ENCODE data around the gene PAK5.

Gene PAK5

DNA sequence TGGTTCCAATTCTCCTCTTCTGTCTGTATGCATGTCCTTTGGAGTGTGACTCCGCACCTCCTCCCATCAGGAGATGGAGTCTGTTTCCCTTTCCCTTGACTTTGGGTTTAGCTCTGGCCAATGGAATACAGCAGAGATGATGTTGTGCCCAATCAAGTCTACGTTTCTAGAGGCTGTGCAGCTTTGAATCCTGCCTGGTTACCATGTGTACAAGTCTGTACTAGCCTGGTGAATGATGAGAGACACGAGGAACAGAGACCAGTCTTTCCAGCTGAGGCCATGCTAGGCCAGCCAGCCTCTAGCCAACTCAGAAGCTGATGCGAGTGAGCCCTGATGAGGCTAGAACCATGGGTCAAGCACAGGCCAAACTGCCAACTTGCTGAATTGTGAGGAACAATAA, 241.3 kb downstream of the PAK5 start:
- Histone ChIP-seq H3K9ac (ENCODE audit: low read length in 5 of 5) (no peak overlapping the region), H3K9me3 (ENCODE audit: control insufficient read depth in 5 of 5, low read length in 5 of 5) (no peaks in the 10 kb centered on the region), H3K27ac (ENCODE audit: low read depth, low read length) (no peak overlapping the region), H3K4me3 (ENCODE audit: low read depth in 1 of 5, low read length in 5 of 5) (no peak overlapping the region), H3K4me1 (ENCODE audit: control insufficient read depth in 5 of 5, insufficient read depth in 5 of 5, low read length in 5 of 5) (no peaks in the 10 kb centered on the region), H3K27me3 (ENCODE audit: control insufficient read depth in 5 of 5, insufficient read depth in 4 of 5, low read length in 5 of 5) (no peaks in the 10 kb centered on the region), H3K36me3 (ENCODE audit: control insufficient read depth in 5 of 5, insufficient read depth in 5 of 5, low read length in 5 of 5) (no peaks in the 10 kb centered on the region)

DNA sequence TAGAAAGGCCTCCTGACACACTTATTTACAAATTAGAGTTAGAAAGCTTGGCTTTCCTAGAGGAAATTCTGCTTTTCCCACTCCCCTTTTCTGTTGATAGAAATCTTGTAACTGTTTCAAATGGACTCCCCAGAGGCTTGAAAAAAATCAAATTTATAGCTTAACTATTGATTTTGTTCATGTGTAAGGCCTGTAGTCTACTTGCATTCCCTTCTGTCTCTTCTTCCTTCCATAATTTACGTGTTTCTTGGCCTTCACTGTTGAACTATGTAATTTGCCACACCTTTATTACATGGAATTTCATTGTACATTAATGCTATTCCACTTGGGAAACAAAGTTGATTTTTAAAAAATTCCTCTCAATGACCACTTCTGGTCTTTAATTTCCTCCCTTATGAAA, 243.1 kb downstream of the PAK5 start:
- no peak overlapping the region for H3K27ac ChIP-seq (ENCODE audit: low read depth, low read length)
- H3K4me1 ChIP-seq (ENCODE audit: control insufficient read depth in 5 of 5, insufficient read depth in 5 of 5, low read length in 5 of 5): no peaks in the 10 kb centered on the region
- no peak overlapping the region for H3K4me3 ChIP-seq (ENCODE audit: low read depth in 1 of 5, low read length in 5 of 5)
- H3K9me3 ChIP-seq (ENCODE audit: control insufficient read depth in 5 of 5, low read length in 5 of 5): no peaks in the 10 kb centered on the region
- H3K9ac ChIP-seq (ENCODE audit: low read length in 5 of 5): no peak overlapping the region
- H3K36me3 ChIP-seq (ENCODE audit: control insufficient read depth in 5 of 5, insufficient read depth in 5 of 5, low read length in 5 of 5): no peaks in the 10 kb centered on the region
- no peaks in the 10 kb centered on the region for H3K27me3 ChIP-seq (ENCODE audit: control insufficient read depth in 5 of 5, insufficient read depth in 4 of 5, low read length in 5 of 5)

DNA sequence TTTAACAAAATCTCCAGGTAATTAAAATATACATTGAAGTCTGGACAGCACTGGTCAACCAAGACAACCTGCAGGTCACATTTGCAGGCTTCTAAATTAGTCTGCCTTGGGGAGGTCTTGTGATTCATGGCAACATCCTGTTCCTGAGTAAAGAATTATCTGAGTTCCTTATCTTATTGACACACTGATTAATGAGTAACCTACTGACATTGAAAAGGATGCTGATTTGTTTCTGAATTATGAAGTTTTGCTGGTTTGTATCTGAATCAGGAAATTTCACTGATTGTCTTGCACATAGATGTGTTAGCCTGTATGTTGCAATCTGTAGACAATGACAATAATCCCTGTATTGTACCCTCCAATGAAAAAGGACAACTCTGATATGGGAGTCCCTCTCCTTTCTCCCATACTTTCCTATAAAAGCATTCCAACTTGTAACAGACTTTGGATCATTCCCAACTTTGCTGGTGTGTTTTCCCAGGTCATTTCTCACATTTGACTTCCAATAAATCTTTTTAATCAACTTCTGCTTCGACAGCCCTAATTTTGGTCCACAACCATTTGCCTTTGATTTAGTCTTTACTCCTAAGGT, 244.5 kb downstream of the PAK5 start:
- no peaks in the 10 kb centered on the region for H3K36me3 ChIP-seq (ENCODE audit: control insufficient read depth in 5 of 5, insufficient read depth in 5 of 5, low read length in 5 of 5)
- H3K9ac ChIP-seq (ENCODE audit: low read length in 5 of 5): no peak overlapping the region
- no peaks in the 10 kb centered on the region for H3K27me3 ChIP-seq (ENCODE audit: control insufficient read depth in 5 of 5, insufficient read depth in 4 of 5, low read length in 5 of 5)
- no peaks in the 10 kb centered on the region for H3K4me1 ChIP-seq (ENCODE audit: control insufficient read depth in 5 of 5, insufficient read depth in 5 of 5, low read length in 5 of 5)
- no peak overlapping the region for H3K4me3 ChIP-seq (ENCODE audit: low read depth in 1 of 5, low read length in 5 of 5)
- H3K27ac ChIP-seq (ENCODE audit: low read depth, low read length): no peak overlapping the region
- no peaks in the 10 kb centered on the region for H3K9me3 ChIP-seq (ENCODE audit: control insufficient read depth in 5 of 5, low read length in 5 of 5)

DNA sequence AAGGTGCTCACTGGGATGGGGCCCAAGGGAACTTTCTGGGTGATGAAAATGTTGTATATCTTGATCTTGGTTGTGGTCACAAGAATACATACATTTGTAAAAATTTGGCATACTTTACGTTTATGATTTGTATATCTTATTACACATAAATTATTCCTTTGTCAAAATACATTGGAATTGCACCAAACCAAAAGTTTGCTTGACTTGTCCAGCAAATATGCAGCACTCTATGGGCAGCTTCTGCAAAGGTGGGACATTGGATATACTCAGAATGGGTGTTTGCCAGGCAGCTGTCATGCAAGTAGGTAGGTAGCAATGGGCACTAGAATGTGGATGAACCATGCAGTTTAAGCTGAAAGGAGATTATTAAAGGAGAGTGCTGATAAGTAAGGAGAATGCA, 246.5 kb downstream of the PAK5 start:
- H3K36me3 ChIP-seq (ENCODE audit: control insufficient read depth in 5 of 5, insufficient read depth in 5 of 5, low read length in 5 of 5): no peaks in the 10 kb centered on the region
- H3K27me3 ChIP-seq (ENCODE audit: control insufficient read depth in 5 of 5, insufficient read depth in 4 of 5, low read length in 5 of 5): no peaks in the 10 kb centered on the region
- H3K4me3 ChIP-seq (ENCODE audit: low read depth in 1 of 5, low read length in 5 of 5): no peak overlapping the region

DNA sequence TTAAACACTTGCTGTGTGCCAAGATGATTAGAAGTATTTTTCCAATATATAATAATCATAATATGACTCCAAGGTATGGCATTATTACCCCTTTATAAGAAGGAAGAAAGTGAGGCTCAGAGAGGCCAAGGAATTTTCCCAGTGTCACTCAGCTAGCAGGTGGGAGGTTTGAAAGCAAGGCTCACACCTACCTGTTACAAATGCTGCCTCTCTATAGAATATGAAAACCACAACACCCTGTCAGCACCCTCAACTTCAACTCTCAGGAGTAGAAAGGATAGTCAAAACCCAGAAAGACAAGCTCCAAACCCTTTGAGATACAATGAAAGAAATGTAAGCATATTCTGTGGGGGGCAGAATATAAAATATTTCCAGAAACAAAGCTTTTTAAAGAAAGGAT, 247.8 kb downstream of the PAK5 start:
- H3K9ac ChIP-seq (ENCODE audit: low read length in 5 of 5): no peak overlapping the region
- no peaks in the 10 kb centered on the region for H3K9me3 ChIP-seq (ENCODE audit: control insufficient read depth in 5 of 5, low read length in 5 of 5)
- no peak overlapping the region for H3K27ac ChIP-seq (ENCODE audit: low read depth, low read length)
- no peaks in the 10 kb centered on the region for H3K36me3 ChIP-seq (ENCODE audit: control insufficient read depth in 5 of 5, insufficient read depth in 5 of 5, low read length in 5 of 5)
- H3K4me1 ChIP-seq (ENCODE audit: control insufficient read depth in 5 of 5, insufficient read depth in 5 of 5, low read length in 5 of 5): no peaks in the 10 kb centered on the region
- H3K4me3 ChIP-seq (ENCODE audit: low read depth in 1 of 5, low read length in 5 of 5): no peak overlapping the region
- no peaks in the 10 kb centered on the region for H3K27me3 ChIP-seq (ENCODE audit: control insufficient read depth in 5 of 5, insufficient read depth in 4 of 5, low read length in 5 of 5)

More for the DNA sequence above, 246.5 kb downstream of the PAK5 start:
- H3K4me1 ChIP-seq (ENCODE audit: control insufficient read depth in 5 of 5, insufficient read depth in 5 of 5, low read length in 5 of 5): no peaks in the 10 kb centered on the region
- no peak overlapping the region for H3K27ac ChIP-seq (ENCODE audit: low read depth, low read length)
- H3K9me3 ChIP-seq (ENCODE audit: control insufficient read depth in 5 of 5, low read length in 5 of 5): no peaks in the 10 kb centered on the region
- H3K9ac ChIP-seq (ENCODE audit: low read length in 5 of 5): no peak overlapping the region

DNA sequence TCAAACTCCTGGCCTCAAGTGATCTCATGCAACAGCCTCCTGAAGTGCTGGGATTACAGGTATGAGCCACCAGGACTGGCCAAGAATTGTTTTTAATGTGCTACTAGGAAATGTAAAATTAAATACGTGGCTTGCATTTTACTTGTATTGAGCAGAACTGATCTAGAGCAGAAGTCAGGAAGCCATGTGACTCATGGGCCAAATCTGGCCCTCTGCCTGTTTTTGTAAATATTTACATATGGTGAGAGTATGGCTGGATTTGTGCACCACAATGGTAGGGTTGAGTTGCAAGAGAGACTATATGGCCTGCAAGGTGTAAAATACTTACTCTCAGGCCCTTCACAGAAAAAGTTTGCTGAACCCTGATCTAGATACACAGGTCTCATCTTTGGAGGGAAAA, 248.7 kb downstream of the PAK5 start:
- Histone ChIP-seq H3K36me3 (ENCODE audit: control insufficient read depth in 5 of 5, insufficient read depth in 5 of 5, low read length in 5 of 5) (no peaks in the 10 kb centered on the region), H3K4me1 (ENCODE audit: control insufficient read depth in 5 of 5, insufficient read depth in 5 of 5, low read length in 5 of 5) (no peaks in the 10 kb centered on the region), H3K27me3 (ENCODE audit: control insufficient read depth in 5 of 5, insufficient read depth in 4 of 5, low read length in 5 of 5) (no peaks in the 10 kb centered on the region), H3K27ac (ENCODE audit: low read depth, low read length) (no peak overlapping the region), H3K4me3 (ENCODE audit: low read depth in 1 of 5, low read length in 5 of 5) (no peak overlapping the region), H3K9ac (ENCODE audit: low read length in 5 of 5) (no peak overlapping the region), H3K9me3 (ENCODE audit: control insufficient read depth in 5 of 5, low read length in 5 of 5) (no peaks in the 10 kb centered on the region)

DNA sequence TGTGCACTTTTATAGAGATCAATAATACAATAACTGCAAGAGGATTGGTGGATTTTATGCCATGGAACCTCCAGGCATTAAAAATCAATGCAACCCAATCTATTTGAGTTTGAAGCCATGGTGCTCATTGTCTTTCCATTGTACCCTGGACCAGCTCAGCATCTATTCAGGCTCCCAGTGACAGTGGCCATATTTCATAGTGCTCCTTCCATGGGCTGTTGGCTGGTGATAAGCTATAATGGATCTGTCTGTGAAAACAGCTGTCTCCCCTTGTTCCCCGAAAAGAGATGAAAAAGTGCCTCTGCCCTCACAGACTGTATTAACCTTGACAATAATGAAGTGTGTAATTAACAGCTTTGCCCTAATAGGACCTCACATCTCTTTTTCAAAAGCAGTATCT, 250.2 kb downstream of the PAK5 start:
- Histone ChIP-seq H3K4me1 (ENCODE audit: control insufficient read depth in 5 of 5, insufficient read depth in 5 of 5, low read length in 5 of 5) (no peaks in the 10 kb centered on the region), H3K9me3 (ENCODE audit: control insufficient read depth in 5 of 5, low read length in 5 of 5) (no peaks in the 10 kb centered on the region), H3K36me3 (ENCODE audit: control insufficient read depth in 5 of 5, insufficient read depth in 5 of 5, low read length in 5 of 5) (no peaks in the 10 kb centered on the region), H3K4me3 (ENCODE audit: low read depth in 1 of 5, low read length in 5 of 5) (no peak overlapping the region), H3K27me3 (ENCODE audit: control insufficient read depth in 5 of 5, insufficient read depth in 4 of 5, low read length in 5 of 5) (no peaks in the 10 kb centered on the region), H3K9ac (ENCODE audit: low read length in 5 of 5) (no peak overlapping the region), H3K27ac (ENCODE audit: low read depth, low read length) (no peak overlapping the region)

DNA sequence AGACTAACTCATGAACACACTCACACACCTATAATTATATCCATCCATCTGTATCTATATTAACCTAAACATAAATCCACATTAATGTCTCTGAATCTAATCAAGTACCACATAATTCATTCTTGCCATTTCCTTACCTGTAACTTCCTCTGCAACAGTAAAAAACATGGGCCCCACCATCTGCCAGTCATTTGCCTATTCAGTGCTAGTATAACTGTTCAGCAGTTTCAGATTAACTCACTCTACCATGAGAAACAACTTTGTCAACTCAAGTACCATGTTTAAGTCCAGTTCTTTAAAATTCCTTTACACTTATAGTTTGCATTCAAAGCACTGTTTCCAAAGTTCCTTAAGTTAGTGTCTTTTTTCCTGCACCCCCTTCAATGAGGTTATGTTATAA, 255.7 kb downstream of the PAK5 start:
- H3K27ac ChIP-seq (ENCODE audit: low read depth, low read length): no peak overlapping the region
- H3K9ac ChIP-seq (ENCODE audit: low read length in 5 of 5): no peak overlapping the region
- no peaks in the 10 kb centered on the region for H3K27me3 ChIP-seq (ENCODE audit: control insufficient read depth in 5 of 5, insufficient read depth in 4 of 5, low read length in 5 of 5)
- H3K4me1 ChIP-seq (ENCODE audit: control insufficient read depth in 5 of 5, insufficient read depth in 5 of 5, low read length in 5 of 5): no peaks in the 10 kb centered on the region
- H3K36me3 ChIP-seq (ENCODE audit: control insufficient read depth in 5 of 5, insufficient read depth in 5 of 5, low read length in 5 of 5): no peaks in the 10 kb centered on the region
- no peaks in the 10 kb centered on the region for H3K9me3 ChIP-seq (ENCODE audit: control insufficient read depth in 5 of 5, low read length in 5 of 5)
- H3K4me3 ChIP-seq (ENCODE audit: low read depth in 1 of 5, low read length in 5 of 5): no peak overlapping the region

DNA sequence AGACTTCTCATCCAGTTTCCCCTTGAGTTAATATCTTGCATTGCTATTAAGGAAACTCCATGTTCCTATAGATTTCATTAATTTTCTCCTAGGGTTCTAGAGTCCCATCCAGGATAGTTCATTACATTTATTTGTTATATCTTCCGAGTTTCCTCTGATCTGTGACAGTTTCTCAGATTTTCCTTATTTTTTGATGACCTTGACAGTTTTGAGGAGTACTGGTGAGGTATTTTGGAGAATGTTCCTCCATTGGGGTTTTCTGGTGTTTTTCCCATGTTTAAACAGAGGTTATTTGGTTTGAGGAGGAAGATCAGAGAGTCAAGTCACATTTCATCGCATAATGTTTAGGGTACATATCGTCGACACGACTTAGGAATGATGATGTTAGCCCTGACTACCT, 256.7 kb downstream of the PAK5 start:
- Histone ChIP-seq H3K27me3 (ENCODE audit: control insufficient read depth in 5 of 5, insufficient read depth in 4 of 5, low read length in 5 of 5) (no peaks in the 10 kb centered on the region), H3K9me3 (ENCODE audit: control insufficient read depth in 5 of 5, low read length in 5 of 5) (no peaks in the 10 kb centered on the region), H3K4me1 (ENCODE audit: control insufficient read depth in 5 of 5, insufficient read depth in 5 of 5, low read length in 5 of 5) (no peaks in the 10 kb centered on the region), H3K4me3 (ENCODE audit: low read depth in 1 of 5, low read length in 5 of 5) (no peak overlapping the region), H3K27ac (ENCODE audit: low read depth, low read length) (no peak overlapping the region), H3K36me3 (ENCODE audit: control insufficient read depth in 5 of 5, insufficient read depth in 5 of 5, low read length in 5 of 5) (no peaks in the 10 kb centered on the region), H3K9ac (ENCODE audit: low read length in 5 of 5) (no peak overlapping the region)

DNA sequence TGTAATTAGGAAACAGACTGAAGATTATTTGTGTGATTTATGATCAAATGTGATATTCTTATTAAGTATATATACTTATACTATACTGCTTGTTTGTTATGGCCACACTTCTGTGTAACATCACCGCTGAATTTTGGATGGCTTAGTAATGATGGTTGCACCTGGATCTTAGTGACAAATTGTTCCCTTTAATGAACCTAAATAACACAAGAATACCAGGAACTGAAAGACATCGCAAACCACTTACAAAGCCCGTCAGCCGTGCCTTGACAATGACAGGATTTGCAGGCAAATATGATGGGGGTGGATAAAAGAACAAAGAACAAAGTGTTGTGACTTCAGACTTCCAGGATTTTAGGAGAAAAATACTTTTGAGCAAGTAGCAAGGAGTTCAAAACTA, 257.4 kb downstream of the PAK5 start:
- Histone ChIP-seq H3K9me3 (ENCODE audit: control insufficient read depth in 5 of 5, low read length in 5 of 5) (no peaks in the 10 kb centered on the region), H3K36me3 (ENCODE audit: control insufficient read depth in 5 of 5, insufficient read depth in 5 of 5, low read length in 5 of 5) (no peaks in the 10 kb centered on the region), H3K4me3 (ENCODE audit: low read depth in 1 of 5, low read length in 5 of 5) (no peak overlapping the region), H3K27ac (ENCODE audit: low read depth, low read length) (no peak overlapping the region), H3K27me3 (ENCODE audit: control insufficient read depth in 5 of 5, insufficient read depth in 4 of 5, low read length in 5 of 5) (no peaks in the 10 kb centered on the region), H3K4me1 (ENCODE audit: control insufficient read depth in 5 of 5, insufficient read depth in 5 of 5, low read length in 5 of 5) (no peaks in the 10 kb centered on the region), H3K9ac (ENCODE audit: low read length in 5 of 5) (no peak overlapping the region)

DNA sequence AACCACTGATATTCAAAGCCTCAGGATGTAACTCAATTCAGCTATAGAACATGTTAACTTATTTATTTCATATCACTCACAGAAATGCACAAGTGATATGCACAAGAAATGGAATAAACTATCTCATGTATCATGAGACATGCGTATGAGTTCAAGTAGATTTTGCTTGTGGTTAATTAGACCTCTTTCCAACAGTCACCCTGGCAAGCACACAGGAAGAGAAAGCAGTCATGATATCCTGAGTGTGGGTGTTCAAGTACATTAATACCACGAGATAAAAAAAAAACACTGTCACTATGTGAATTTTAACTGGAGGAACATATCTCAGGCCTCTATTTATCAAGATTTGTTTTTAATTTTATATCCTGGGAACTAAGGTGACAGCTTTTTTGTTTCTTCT, 260.3 kb downstream of the PAK5 start:
- Histone ChIP-seq H3K9ac (ENCODE audit: low read length in 5 of 5) (no peak overlapping the region), H3K27me3 (ENCODE audit: control insufficient read depth in 5 of 5, insufficient read depth in 4 of 5, low read length in 5 of 5) (peaks cover 0 to 7% (median 2%) of the 10 kb centered on the region in 5 donors), H3K36me3 (ENCODE audit: control insufficient read depth in 5 of 5, insufficient read depth in 5 of 5, low read length in 5 of 5) (no peaks in the 10 kb centered on the region), H3K4me3 (ENCODE audit: low read depth in 1 of 5, low read length in 5 of 5) (no peak overlapping the region), H3K27ac (ENCODE audit: low read depth, low read length) (no peak overlapping the region), H3K9me3 (ENCODE audit: control insufficient read depth in 5 of 5, low read length in 5 of 5) (no peaks in the 10 kb centered on the region), H3K4me1 (ENCODE audit: control insufficient read depth in 5 of 5, insufficient read depth in 5 of 5, low read length in 5 of 5) (no peaks in the 10 kb centered on the region)

Data from subcutaneous abdominal adipose tissue (tissue), 5 donors.